HCT116 (cell line): ENCODE data around the gene TACC3. TPM values are rescaled to one million over a fixed set of nuclear protein-coding genes. Genes with fewer than 3 reads are reported as not detected.

ENCODE experiments used
- ATAC-seq: fragments of 200-7000 bp; cut with Tn5 transposase; 2 replicates; pipeline ENCODE4 v1.9.1; 2020; ENCODE audit warnings: mild to moderate bottlenecking, moderate library complexity
- BruUV-seq: library from RNA; stranded (reverse); fragments of 400-500 nt; replicated peaks from 2 replicates; lab custom pipeline; 2021; lab: Mats Ljungman, UMichigan
- CTCF ChIA-PET: fragments of 300-600 bp; sonication (Branson Sonifier 250); formaldehyde crosslinking; loops from one replicate; lab custom pipeline; 2021; ENCODE audit warnings: antibody characterized with exemption; lab: Charles Lee
- POLR2A ChIA-PET: fragments of 300-600, 350-600 bp; sonication (Branson Sonifier 250); formaldehyde crosslinking; loops from one replicate; lab custom pipeline; 2021; ENCODE audit warnings: antibody characterized with exemption; lab: Charles Lee
- RAD21 ChIA-PET, 2 experiments: fragments of 300-600 bp; sonication (Branson Sonifier 250); formaldehyde crosslinking; loops; one replicate each; lab custom pipeline; 2023; ENCODE audit warnings: low total read pairs in 2 of 2; ENCODE audit not compliant: uncharacterized antibody in 2 of 2, unreplicated experiment in 2 of 2, low non-redundant PET in 1 of 2; lab: Charles Lee
- DNase-seq: peaks from one replicate; pipeline ENCODE4 v3.0.0-alpha.2; 2010; ENCODE audit warnings: low read depth, low spot score
- H2AFZ ChIP-seq: fragments of 200-600 bp; shearing (Covaris generic), sonication (generic); 2 replicates; pipeline ENCODE4 v1.6.1; 2017; ENCODE audit warnings: low read depth, mixed run types, mixed read lengths, antibody characterized with exemption, low read length; ENCODE audit not compliant: poor library complexity, severe bottlenecking
- H3K27ac ChIP-seq: 2 replicates; pipeline ENCODE4 v1.5.1; 2012; ENCODE audit warnings: low read depth, low read length
- H3K27me3 ChIP-seq: fragments of 200-600 bp; sonication (generic); 2 replicates; pipeline ENCODE4 v1.6.1; 2016; ENCODE audit warnings: mixed run types, low read length, mixed read lengths; ENCODE audit not compliant: insufficient read depth
- H3K36me3 ChIP-seq, 2 experiments: fragments of 200-500 bp in 1 of 2; fragments of 200-600 bp in 1 of 2; sonication (Bioruptor generic) in 1 of 2; sonication (generic) in 1 of 2; 2 replicates each; pipeline versions ENCODE4 v1.5.1 to v1.6.1; 2014 to 2016; ENCODE audit warnings: low read length in 2 of 2, inconsistent platforms in 1 of 2, mixed read lengths in 1 of 2, mixed run types in 1 of 2; ENCODE audit not compliant: insufficient read depth in 2 of 2, control insufficient read depth in 1 of 2
- H3K4me1 ChIP-seq, 2 experiments: fragments of 200-600 bp in 1 of 2; sonication (generic) in 1 of 2; 2 replicates each; pipeline versions ENCODE4 v1.5.1 to v1.6.1; 2012 to 2017; ENCODE audit warnings: low read length in 2 of 2, inconsistent platforms in 1 of 2, mild to moderate bottlenecking in 1 of 2, mixed read lengths in 1 of 2, mixed run types in 1 of 2, moderate library complexity in 1 of 2; ENCODE audit not compliant: insufficient read depth in 2 of 2, control insufficient read depth in 1 of 2
- H3K4me2 ChIP-seq: fragments of 200-600 bp; sonication (generic); 2 replicates; pipeline ENCODE4 v1.6.1; 2017; ENCODE audit warnings: mixed run types, low read length, mixed read lengths
- H3K4me3 ChIP-seq, 2 experiments: fragments of 200-600 bp in 1 of 2; sonication (generic) in 1 of 2; replicated peaks in 1 of 2; 2 replicates each; pipeline ENCODE4 v1.5.1; 2011 to 2016; ENCODE audit warnings: low read length in 2 of 2, control low read depth in 1 of 2, low read depth in 1 of 2, mild to moderate bottlenecking in 1 of 2, mixed read lengths in 1 of 2, mixed run types in 1 of 2
- H3K79me2 ChIP-seq: fragments of 200-600 bp; sonication (generic); 2 replicates; pipeline ENCODE4 v1.6.1; 2017; ENCODE audit warnings: mild to moderate bottlenecking, mixed run types, low read length, moderate library complexity, mixed read lengths; ENCODE audit not compliant: insufficient read depth
- H3K9ac ChIP-seq: fragments of 200-600 bp; sonication (generic); 2 replicates; pipeline ENCODE4 v1.6.1; 2016; ENCODE audit warnings: low read length, mixed read lengths
- H3K9me2 ChIP-seq: fragments of 200-600 bp; sonication (generic), shearing (Covaris generic); 2 replicates; pipeline ENCODE4 v1.6.1; 2017; ENCODE audit warnings: mixed run types, mild to moderate bottlenecking, moderate library complexity; ENCODE audit not compliant: insufficient read depth
- H3K9me3 ChIP-seq, 2 experiments: fragments of 200-500 bp in 1 of 2; fragments of 200-600 bp in 1 of 2; sonication (Bioruptor generic) in 1 of 2; sonication (generic) in 1 of 2; 2 replicates each; pipeline ENCODE4 v1.6.1; 2014 to 2017; ENCODE audit warnings: low read length in 2 of 2, mixed read lengths in 2 of 2, inconsistent platforms in 1 of 2, low read depth in 1 of 2, mild to moderate bottlenecking in 1 of 2, mixed run types in 1 of 2, moderate library complexity in 1 of 2; ENCODE audit not compliant: control insufficient read depth in 1 of 2, insufficient read depth in 1 of 2
- H4K20me1 ChIP-seq: fragments of 200-600 bp; sonication (generic), shearing (Covaris generic); 2 replicates; pipeline ENCODE4 v1.6.1; 2017; ENCODE audit warnings: mixed run types, mild to moderate bottlenecking, moderate library complexity; ENCODE audit not compliant: insufficient read depth
- ATF3 ChIP-seq: IDR thresholded peaks from 2 replicates; pipeline ENCODE4 v1.6.1; 2012
- CBX3 ChIP-seq: IDR thresholded peaks from 2 replicates; pipeline ENCODE4 v1.6.1; 2012; ENCODE audit warnings: low read depth
- CEBPB ChIP-seq: IDR thresholded peaks from 2 replicates; pipeline ENCODE4 v1.6.1; 2012; ENCODE audit warnings: low read depth
- EGR1 ChIP-seq: IDR thresholded peaks from 2 replicates; pipeline ENCODE4 v1.6.1; 2012; ENCODE audit warnings: low read depth
- ELF1 ChIP-seq: IDR thresholded peaks from 2 replicates; pipeline ENCODE4 v1.6.1; 2012; ENCODE audit warnings: low read depth, borderline replicate concordance
- EZH2 ChIP-seq: fragments of 200-600 bp; sonication (generic); IDR thresholded peaks from 2 replicates; pipeline ENCODE4 v1.6.1; 2017; ENCODE audit warnings: antibody characterized with exemption, mixed run types
- EZH2phosphoT487 ChIP-seq: fragments of 200-600 bp; IDR thresholded peaks from 2 replicates; pipeline ENCODE4 v1.6.1; 2018; ENCODE audit warnings: antibody characterized with exemption, borderline replicate concordance
- JUND ChIP-seq: IDR thresholded peaks from 2 replicates; pipeline ENCODE4 v1.6.1; 2012
- POLR2A ChIP-seq: IDR thresholded peaks from 2 replicates; pipeline ENCODE4 v1.7.0; 2011; ENCODE audit warnings: borderline replicate concordance; ENCODE audit not compliant: insufficient read depth, insufficient read length; ENCODE audit errors: extremely low read depth
- POLR2AphosphoS5 ChIP-seq: IDR thresholded peaks from 2 replicates; pipeline ENCODE4 v1.6.1; 2011; ENCODE audit warnings: mild to moderate bottlenecking, low read depth, low read length, moderate library complexity
- REST ChIP-seq: IDR thresholded peaks from 2 replicates; pipeline ENCODE4 v1.6.1; 2012; ENCODE audit warnings: low read depth
- SIN3A ChIP-seq: IDR thresholded peaks from 2 replicates; pipeline ENCODE4 v1.6.1; 2012; ENCODE audit warnings: low read depth
- SP1 ChIP-seq: IDR thresholded peaks from 2 replicates; pipeline ENCODE4 v1.6.1; 2012; ENCODE audit warnings: low read depth
- SRF ChIP-seq: IDR thresholded peaks from 2 replicates; pipeline ENCODE4 v1.6.1; 2012; ENCODE audit warnings: low read depth
- TCF7L2 ChIP-seq: IDR thresholded peaks from 2 replicates; pipeline ENCODE4 v1.7.0; 2011; ENCODE audit warnings: borderline replicate concordance, inconsistent platforms; ENCODE audit not compliant: insufficient read depth, insufficient read length; ENCODE audit errors: extremely low read depth
- YY1 ChIP-seq: IDR thresholded peaks from 2 replicates; pipeline ENCODE4 v1.6.1; 2011; ENCODE audit warnings: low read length, low read depth, moderate library complexity, mild to moderate bottlenecking; ENCODE audit not compliant: insufficient replicate concordance; ENCODE audit errors: extremely low read depth
- ZBTB33 ChIP-seq: IDR thresholded peaks from 2 replicates; pipeline ENCODE4 v1.6.1; 2011; ENCODE audit warnings: mild to moderate bottlenecking, low read length, moderate library complexity; ENCODE audit not compliant: insufficient replicate concordance; ENCODE audit errors: extremely low read depth
- ZFX ChIP-seq: fragments of 450-650 bp; IDR thresholded peaks from 2 replicates; pipeline ENCODE4 v1.6.1; 2017
- intact Hi-C: fragments of 100-400 bp; cut with micrococcal nuclease; formaldehyde crosslinking; loops from 2 replicates; pipeline ENCODE4 v1.10.0; 2022
- total RNA-seq: library from RNA; stranded (reverse); gene quantifications from one replicate; pipeline ENCODE4 v1.2.1, GENCODE V29; 2021; ENCODE audit not compliant: unreplicated experiment
- TF ChIP-seq, protein P1 (sequence below): IDR thresholded peaks from 2 replicates; pipeline ENCODE4 v1.6.1; 2012

The TACC3 gene
- total RNA-seq, 1 experiment from 2014 or later = 106 TPM

DNA sequence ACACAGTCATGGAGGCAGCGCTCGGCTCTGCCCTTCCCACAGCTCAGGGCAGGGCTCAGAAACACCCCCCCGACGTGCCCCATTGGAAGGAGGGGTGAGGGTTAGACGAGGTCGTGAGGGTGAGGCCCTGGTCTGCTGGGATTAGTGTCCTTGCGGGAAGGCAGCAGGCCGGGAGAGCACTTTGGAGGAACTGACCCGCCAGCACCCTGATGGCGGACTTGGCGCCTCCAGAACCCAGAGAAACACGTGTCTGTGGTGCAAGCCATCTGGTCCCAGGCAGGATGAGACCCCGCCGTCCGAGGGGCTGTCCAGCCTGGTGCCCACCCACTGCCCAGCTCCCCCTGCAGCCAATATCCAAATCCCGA, 26.3 kb downstream of the TACC3 start:
- Histone ChIP-seq H3K9ac (no peak overlapping the region), H3K27me3 (no peaks in the 10 kb centered on the region), H3K4me1 (peaks cover 0 to 25% of the 10 kb centered on the region in 2 experiments; a peak in 1 of 4 replicates), H3K9me3 (no peaks in the 10 kb centered on the region), H2AFZ (no peak overlapping the region), H3K4me2 (no peak overlapping the region), H3K79me2 (no peaks in the 10 kb centered on the region), H3K4me3 (no peak overlapping the region), H4K20me1 (no peaks in the 10 kb centered on the region), H3K9me2 (no peaks in the 10 kb centered on the region), H3K27ac (no peak overlapping the region), H3K36me3 (0 out of 4 replicates have a peak, but pooled peaks cover 0 to 3% of the 10 kb centered on the region in 2 experiments)
- DNase-seq (no peak), ATAC-seq (no peak)
- TF ChIP-seq SP1 (no peak), POLR2A (no peak), POLR2AphosphoS5 (no peak), CEBPB (no peak), ZBTB33 (no peak), SRF (no peak), JUND (no peak), CBX3 (no peak), EZH2phosphoT487 (no peak), ATF3 (no peak), SIN3A (no peak), TCF7L2 (no peak), EGR1 (no peak), ZFX (no peak), YY1 (no peak), ELF1 (no peak), REST (no peak), EZH2 (no peak)
- TF ChIP-seq, protein P1, sequence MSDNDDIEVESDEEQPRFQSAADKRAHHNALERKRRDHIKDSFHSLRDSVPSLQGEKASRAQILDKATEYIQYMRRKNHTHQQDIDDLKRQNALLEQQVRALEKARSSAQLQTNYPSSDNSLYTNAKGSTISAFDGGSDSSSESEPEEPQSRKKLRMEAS = no peak
- POLR2A ChIA-PET = no interaction called here
- CTCF ChIA-PET = interaction anchor here (1.1 to 2.9 kb wide), 7 partner anchors 8 to 163 kb away, joined by 3 to 43 read pairs (median 7); partner anchors contain the start of gene NSD2
- intact Hi-C loops = loop anchor here (2.0 kb wide), 2 partner anchors 163 to 439 kb away; no protein-coding TSS in a partner anchor
- no TSS peak for BruUV-seq
- RAD21 ChIA-PET = interaction anchor here in 1 of 2 experiments (1.5 kb wide), 1 partner anchor 62 kb away, joined by 7 read pairs; no protein-coding TSS in a partner anchor
